ENCODE data around the gene BBC3.

DNA sequence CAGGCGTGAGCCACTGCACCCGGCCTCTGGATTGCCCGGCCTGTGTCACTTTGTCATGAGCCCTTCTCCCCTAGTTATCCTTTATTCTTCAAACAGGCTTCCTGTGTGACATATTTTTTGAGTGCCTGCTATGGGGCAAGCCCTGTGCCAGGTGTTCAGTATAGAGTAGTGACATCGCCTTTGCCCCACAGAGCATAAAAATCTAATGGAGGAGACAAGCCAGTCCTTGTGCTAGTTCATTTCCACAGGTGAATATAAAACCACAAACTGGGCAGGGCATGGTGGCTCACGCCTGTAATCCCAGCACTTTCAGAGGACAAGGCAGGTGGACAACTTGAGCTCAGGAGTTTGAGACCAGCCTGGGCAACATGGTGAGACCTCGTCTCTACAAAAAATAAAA, 43.2 kb downstream of the BBC3 start:
- TF ChIP-seq, protein P1, sequence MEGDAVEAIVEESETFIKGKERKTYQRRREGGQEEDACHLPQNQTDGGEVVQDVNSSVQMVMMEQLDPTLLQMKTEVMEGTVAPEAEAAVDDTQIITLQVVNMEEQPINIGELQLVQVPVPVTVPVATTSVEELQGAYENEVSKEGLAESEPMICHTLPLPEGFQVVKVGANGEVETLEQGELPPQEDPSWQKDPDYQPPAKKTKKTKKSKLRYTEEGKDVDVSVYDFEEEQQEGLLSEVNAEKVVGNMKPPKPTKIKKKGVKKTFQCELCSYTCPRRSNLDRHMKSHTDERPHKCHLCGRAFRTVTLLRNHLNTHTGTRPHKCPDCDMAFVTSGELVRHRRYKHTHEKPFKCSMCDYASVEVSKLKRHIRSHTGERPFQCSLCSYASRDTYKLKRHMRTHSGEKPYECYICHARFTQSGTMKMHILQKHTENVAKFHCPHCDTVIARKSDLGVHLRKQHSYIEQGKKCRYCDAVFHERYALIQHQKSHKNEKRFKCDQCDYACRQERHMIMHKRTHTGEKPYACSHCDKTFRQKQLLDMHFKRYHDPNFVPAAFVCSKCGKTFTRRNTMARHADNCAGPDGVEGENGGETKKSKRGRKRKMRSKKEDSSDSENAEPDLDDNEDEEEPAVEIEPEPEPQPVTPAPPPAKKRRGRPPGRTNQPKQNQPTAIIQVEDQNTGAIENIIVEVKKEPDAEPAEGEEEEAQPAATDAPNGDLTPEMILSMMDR (IDR thresholded peaks at IDR 0.05) = no peak
- no peak for TF ChIP-seq POLR2A (IDR thresholded peaks at IDR 0.05)

Measured in right lobe of liver (tissue), 4 donors.